Fibroblast of lung (primary cell): Measurements from ENCODE around the gene PDRG1. TPM values are rescaled to one million over a fixed set of nuclear protein-coding genes. Genes with fewer than 3 reads are reported as not detected.
"Not testable (repeated sequence)": the region's sequence is repeated elsewhere in the genome, so short reads cannot be mapped to it uniquely, and the experiment has no call there.

Experiments
- DNase-seq, 2 donors: peaks; one replicate each; pipeline versions ENCODE4 v3.0.0 to v3.0.0-alpha.2; 2010; ENCODE audit warnings: low read depth in 2 of 2
- H2AFZ ChIP-seq: 2 replicates; pipeline ENCODE4 v1.5.1; 2012; ENCODE audit warnings: low read length, control low read depth, inconsistent platforms
- H3K27ac ChIP-seq: 2 replicates; pipeline ENCODE4 v1.5.1; 2011; ENCODE audit warnings: low read length, control low read depth; ENCODE audit not compliant: insufficient read depth
- H3K27me3 ChIP-seq: 2 replicates; pipeline ENCODE4 v1.5.1; 2011; ENCODE audit warnings: mild to moderate bottlenecking, low read length; ENCODE audit not compliant: control insufficient read depth, insufficient read depth
- H3K36me3 ChIP-seq: 2 replicates; pipeline ENCODE4 v1.5.1; 2011; ENCODE audit warnings: low read length; ENCODE audit not compliant: control insufficient read depth, insufficient read depth
- H3K4me1 ChIP-seq: 2 replicates; pipeline ENCODE4 v1.5.1; 2011; ENCODE audit warnings: low read length; ENCODE audit not compliant: control insufficient read depth, insufficient read depth; ENCODE audit errors: extremely low read depth
- H3K4me2 ChIP-seq: 2 replicates; pipeline ENCODE4 v1.5.1; 2011; ENCODE audit warnings: low read length, control low read depth; ENCODE audit not compliant: insufficient read depth; ENCODE audit errors: extremely low read depth
- H3K4me3 ChIP-seq, 4 experiments: fragments of 200-600 bp in 1 of 4; sonication (generic) in 1 of 4; replicated peaks in 1 of 4; 2 replicates each; pipeline ENCODE4 v1.5.1; 2011 to 2016; ENCODE audit warnings: low read length in 4 of 4, low read depth in 3 of 4, mild to moderate bottlenecking in 3 of 4, control low read depth in 2 of 4, inconsistent platforms in 1 of 4, mixed read lengths in 1 of 4; ENCODE audit not compliant: insufficient read depth in 1 of 4; ENCODE audit errors: control extremely low read depth in 1 of 4
- H3K79me2 ChIP-seq: 2 replicates; pipeline ENCODE4 v1.5.1; 2012; ENCODE audit warnings: mild to moderate bottlenecking, low read length, inconsistent platforms; ENCODE audit not compliant: control insufficient read depth, insufficient read depth
- H3K9ac ChIP-seq: 2 replicates; pipeline ENCODE4 v1.5.1; 2011; ENCODE audit warnings: mild to moderate bottlenecking, low read length, control low read depth; ENCODE audit not compliant: insufficient read depth
- H3K9me3 ChIP-seq: 2 replicates; pipeline ENCODE4 v1.5.1; 2012; ENCODE audit warnings: low read depth, low read length; ENCODE audit not compliant: control insufficient read depth, insufficient read depth
- H4K20me1 ChIP-seq: 2 replicates; pipeline ENCODE4 v1.5.1; 2011; ENCODE audit warnings: low read length; ENCODE audit not compliant: control insufficient read depth, insufficient read depth; ENCODE audit errors: extremely low read depth
- EZH2 ChIP-seq: IDR thresholded peaks from 2 replicates; pipeline ENCODE4 v1.5.1; 2012; ENCODE audit warnings: low read length, control low read depth, mild to moderate bottlenecking; ENCODE audit errors: missing control alignments
- polyA plus RNA-seq, 2 donors: library from polyadenylated mRNA; depleted of rRNA in 1 of 2; stranded (reverse) in 1 of 2; unstranded in 1 of 2; fragments of >200 nt; gene quantifications; 2 replicates each; pipeline ENCODE4 v1.2.1, GENCODE V29; 2011 to 2012; ENCODE audit warnings: missing spikeins in 1 of 2
- total RNA-seq: library from RNA; depleted of rRNA; stranded (reverse); fragments of >200 nt; gene quantifications from 2 replicates; pipeline ENCODE4 v1.2.1, GENCODE V29; 2014
- TF ChIP-seq, protein P1 (sequence below), 2 donors: IDR thresholded peaks in 1 of 2; conservative IDR thresholded peaks in 1 of 2; 1 replicate in 1 of 2; 2 replicates in 1 of 2; pipeline ENCODE4 v1.5.1; 2011 to 2012; ENCODE audit warnings: low read length in 2 of 2, control low read depth in 1 of 2, inconsistent platforms in 1 of 2, low read depth in 1 of 2, mild to moderate bottlenecking in 1 of 2

The PDRG1 gene
- total and polyA plus RNA-seq, 2 donors (not counting 1 experiment from before 2014, with no cell fraction given): 5.4 to 14.0 TPM

- Histone ChIP-seq H3K4me2 (no peak overlapping the region), H4K20me1 (no peaks in the 10 kb centered on the region)
Observed at GRCh38 chr20:31919410-31920155, 32.3 kb downstream of the PDRG1 start.

DNA sequence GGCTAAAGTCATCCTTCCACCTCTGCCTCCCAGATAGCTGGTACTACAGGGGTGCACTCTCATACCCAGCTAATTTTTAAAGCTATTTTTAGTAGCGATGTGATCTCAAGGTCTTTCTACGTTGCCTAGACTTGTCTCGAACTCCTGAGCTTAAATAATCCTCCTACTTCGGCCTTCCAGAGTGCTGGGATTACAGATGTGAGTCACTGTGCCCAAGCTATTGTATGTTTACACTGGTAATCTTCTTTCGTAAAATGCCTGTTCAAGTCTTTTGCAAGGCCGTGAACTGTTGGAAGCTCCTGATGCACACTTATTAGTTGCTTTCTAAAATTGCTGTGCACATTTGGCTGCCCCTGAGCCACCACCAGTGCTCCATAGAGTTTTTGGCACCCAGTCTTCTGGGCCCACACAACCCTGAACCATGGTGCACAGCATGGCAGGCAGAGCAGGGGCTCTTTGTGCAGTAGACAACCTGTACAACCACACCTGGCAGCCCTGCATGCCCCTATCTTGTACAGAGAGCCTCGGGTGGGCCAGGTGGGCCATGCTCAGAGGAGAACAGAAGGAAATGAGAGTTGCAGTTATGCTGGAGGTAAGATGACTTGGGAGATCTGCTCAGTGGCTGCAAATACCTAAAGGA lies 33.3 kb downstream of the PDRG1 start:
- Histone ChIP-seq H3K27me3 (peaks cover 5% of the 10 kb centered on the region), H3K4me1 (no peaks in the 10 kb centered on the region), H3K4me3 (no peak overlapping the region), H3K9me3 (no peaks in the 10 kb centered on the region), H3K36me3 (no peaks in the 10 kb centered on the region), H3K9ac (no peak overlapping the region), H3K79me2 (no peaks in the 10 kb centered on the region), H3K4me2 (no peak overlapping the region), H4K20me1 (no peaks in the 10 kb centered on the region), H3K27ac (no peak overlapping the region), H2AFZ (no peak overlapping the region)
- DNase-seq: no peak
- no peak for TF ChIP-seq EZH2
- TF ChIP-seq, protein P1, sequence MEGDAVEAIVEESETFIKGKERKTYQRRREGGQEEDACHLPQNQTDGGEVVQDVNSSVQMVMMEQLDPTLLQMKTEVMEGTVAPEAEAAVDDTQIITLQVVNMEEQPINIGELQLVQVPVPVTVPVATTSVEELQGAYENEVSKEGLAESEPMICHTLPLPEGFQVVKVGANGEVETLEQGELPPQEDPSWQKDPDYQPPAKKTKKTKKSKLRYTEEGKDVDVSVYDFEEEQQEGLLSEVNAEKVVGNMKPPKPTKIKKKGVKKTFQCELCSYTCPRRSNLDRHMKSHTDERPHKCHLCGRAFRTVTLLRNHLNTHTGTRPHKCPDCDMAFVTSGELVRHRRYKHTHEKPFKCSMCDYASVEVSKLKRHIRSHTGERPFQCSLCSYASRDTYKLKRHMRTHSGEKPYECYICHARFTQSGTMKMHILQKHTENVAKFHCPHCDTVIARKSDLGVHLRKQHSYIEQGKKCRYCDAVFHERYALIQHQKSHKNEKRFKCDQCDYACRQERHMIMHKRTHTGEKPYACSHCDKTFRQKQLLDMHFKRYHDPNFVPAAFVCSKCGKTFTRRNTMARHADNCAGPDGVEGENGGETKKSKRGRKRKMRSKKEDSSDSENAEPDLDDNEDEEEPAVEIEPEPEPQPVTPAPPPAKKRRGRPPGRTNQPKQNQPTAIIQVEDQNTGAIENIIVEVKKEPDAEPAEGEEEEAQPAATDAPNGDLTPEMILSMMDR (conservative IDR thresholded peaks at IDR 0.05 in 1 of 2, IDR thresholded peaks at IDR 0.05 in 1 of 2; ENCODE audit: low read depth in 1 of 2, low read length in 2 of 2): no peak

More at GRCh38 chr20:31919410-31920155, 32.3 kb downstream of the PDRG1 start:
- no peaks in the 10 kb centered on the region for H3K9me3 ChIP-seq
- peaks cover 5% of the 10 kb centered on the region for H3K27me3 ChIP-seq
- no peak overlapping the region for H2AFZ ChIP-seq
- H3K9ac ChIP-seq: no peak overlapping the region
- no peak for DNase-seq
- H3K79me2 ChIP-seq: no peaks in the 10 kb centered on the region
- H3K36me3 ChIP-seq: no peaks in the 10 kb centered on the region
- TF ChIP-seq, protein P1 (conservative IDR thresholded peaks at IDR 0.05 in 1 of 2, IDR thresholded peaks at IDR 0.05 in 1 of 2; ENCODE audit: low read depth in 1 of 2, low read length in 2 of 2): no peak
- TF ChIP-seq EZH2: no peak
- H3K27ac ChIP-seq: no peak overlapping the region
- H3K4me3 ChIP-seq: no peak overlapping the region
- no peaks in the 10 kb centered on the region for H3K4me1 ChIP-seq

GRCh38 chr20:31917962-31918412 lies 33.9 kb downstream of the PDRG1 start:
- H3K27me3 ChIP-seq: not testable (repeated sequence)

More at GRCh38 chr20:31917962-31918412, 33.9 kb downstream of the PDRG1 start:
- DNase-seq, H3K79me2 ChIP-seq, H3K9ac ChIP-seq, H3K4me3 ChIP-seq, H4K20me1 ChIP-seq, H3K9me3 ChIP-seq, H3K4me2 ChIP-seq, H3K36me3 ChIP-seq, H3K27ac ChIP-seq, H3K4me1 ChIP-seq, H2AFZ ChIP-seq: not testable (repeated sequence)
